Adrenal gland (tissue), 12 donors: Measurements from ENCODE around the gene AQP2. TPM values are rescaled to one million over a fixed set of nuclear protein-coding genes. Genes with fewer than 3 reads are reported as not detected.

Experiments used
- DNase-seq, 7 donors: peaks; one replicate each; pipeline ENCODE4 v3.0.0-alpha.2; 2019 to 2020
- H3K27ac ChIP-seq, 5 donors: fragments of 200-600 bp; sonication (generic) in 4 of 5; 1 replicate in 3 of 5; 2 replicates in 2 of 5; pipeline versions ENCODE4 v1.5.1 to v1.8.0; 2016 to 2020; ENCODE audit warnings: mild to moderate bottlenecking in 1 of 5
- H3K27me3 ChIP-seq: fragments of 200-600 bp; 2 replicates; pipeline ENCODE4 v1.8.0; 2021
- H3K36me3 ChIP-seq, 2 donors: fragments of 200-600 bp; replicated peaks in 1 of 2; 1 replicate in 1 of 2; 2 replicates in 1 of 2; pipeline versions ENCODE4 v1.5.1 to v1.8.0; 2018 to 2022
- H3K4me1 ChIP-seq, 2 donors: fragments of 200-600 bp; replicated peaks in 1 of 2; 1 replicate in 1 of 2; 2 replicates in 1 of 2; pipeline versions ENCODE4 v1.5.1 to v1.8.0; 2018 to 2021
- H3K4me3 ChIP-seq, 4 donors: fragments of 200-600 bp; sonication (generic) in 3 of 4; one replicate each; pipeline ENCODE4 v1.5.1; 2016 to 2018
- H3K9me3 ChIP-seq, 3 donors: fragments of 200-600 bp; sonication (generic) in 1 of 3; replicated peaks in 1 of 3; 1 replicate in 2 of 3; 2 replicates in 1 of 3; pipeline versions ENCODE4 v1.5.1 to v1.8.0; 2016 to 2021
- CTCF ChIP-seq, 6 experiments: fragments of 450-650 bp in 4 of 6; fragments of 200-600 bp in 2 of 6; sonication (generic) in 1 of 6; IDR thresholded peaks; 1 replicate in 5 of 6; 2 replicates in 1 of 6; pipeline versions ENCODE4 v1.5.1 to v1.8.0; 2016 to 2021; ENCODE audit warnings: antibody characterized with exemption in 6 of 6, mild to moderate bottlenecking in 2 of 6, moderate library complexity in 1 of 6
- POLR2A ChIP-seq, 2 donors: fragments of 450-650 bp; IDR thresholded peaks; one replicate each; pipeline ENCODE4 v1.6.1; 2017; ENCODE audit warnings: antibody characterized with exemption in 2 of 2, mild to moderate bottlenecking in 2 of 2, moderate library complexity in 1 of 2
- WGBS, 4 donors: extraction: QIAGEN DNeasy Blood & Tissue Kit in 2 of 4; methylation state at CpG; one replicate each; pipeline versions ENCODE4 v1.1.5 to v1.1.7; 2013 to 2017; 5-methylcytosine and 5-hydroxymethylcytosine counted together
- intact Hi-C, 2 donors: fragments of 100-400 bp; cut with DNase I; formaldehyde crosslinking; loops; one replicate each; pipeline versions ENCODE4 v1.14.1 to v1.15.0; 2022 to 2023
- polyA plus RNA-seq, 3 donors: library from polyadenylated mRNA; stranded (reverse); fragments of 200-250 nt in 2 of 3; fragments of 350-450 nt in 1 of 3; fragmentation: Illumina TruSeq in 1 of 3; extraction: RNeasy Lipid Tissue Mini Kit (QIAGEN cat#74804) in 1 of 3; gene quantifications; one replicate each; pipeline ENCODE4 v1.2.3, GENCODE V29; 2013 to 2014
- total RNA-seq, 9 donors: library from RNA; depleted of rRNA in 4 of 9; stranded (reverse); fragments of >200 nt in 4 of 9; fragments of 120-200 nt in 1 of 9; fragmentation: NEBNext Ultra II Directional in 1 of 9; extraction: Animal tissue kit (Norgen Biotek cat#: 25700) in 1 of 9; gene quantifications; one replicate each; pipeline versions ENCODE4 v1.1.0 to v1.2.4, GENCODE V29; 2013 to 2023
- donor health status: healthy with polysubstance abuse.
- donor health status: Bipolar disorder and iron deficiency.
- donor health status: DM: yes; HTN: yes; CAD: no.
- donor health status: DM: no; HTN: no; CAD: no.
- donor health status: DM: no; HTN: no; CAD: no.
- donor health status: DM: yes; HTN: yes; CAD: no.

AQP2 gene
- total and polyA plus RNA-seq, 12 donors: 0.10 to 81.0 (median 2.4) TPM; not detected in 1

DNA sequence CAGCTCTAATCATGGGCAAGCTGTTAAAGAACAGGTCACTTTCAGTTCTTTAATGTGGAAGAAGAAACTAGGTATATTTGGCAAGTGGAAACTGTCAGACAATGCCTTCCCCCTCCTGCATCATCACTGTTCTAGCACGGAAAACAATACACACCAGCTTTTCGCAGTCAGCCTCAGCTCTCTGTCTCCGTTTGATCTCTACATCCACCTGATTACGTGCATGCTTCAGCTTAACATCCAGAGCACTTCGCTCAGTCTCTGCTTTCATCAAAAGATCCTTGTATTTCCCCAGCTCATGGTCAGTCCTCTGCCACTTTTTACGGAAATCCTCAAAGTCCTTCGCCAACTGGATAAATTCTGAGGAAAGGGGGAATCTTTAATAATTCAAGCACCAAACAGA is 55.7 kb downstream of the AQP2 start:
- no peaks in the 10 kb centered on the region for H3K9me3 ChIP-seq
- H3K36me3 ChIP-seq: no peaks in the 10 kb centered on the region
- no peaks in the 10 kb centered on the region for H3K27me3 ChIP-seq
- no peaks in the 10 kb centered on the region for H3K4me1 ChIP-seq
- WGBS, 4 donors: 94 to 96% (median 95%) methylated on average over 7 of the region's 7 CpGs
- DNase-seq: no peak
- TF ChIP-seq POLR2A (IDR thresholded peaks at IDR 0.05): no peak
- TF ChIP-seq CTCF (IDR thresholded peaks at IDR 0.05): no peak
- H3K4me3 ChIP-seq: no peak overlapping the region
- intact Hi-C loops: no loop called here
- no peak overlapping the region for H3K27ac ChIP-seq

GRCh38 chr12:50006754-50007442 is 56.4 kb downstream of the AQP2 start:
- no peak for DNase-seq
- intact Hi-C loops: no loop called here
- Histone ChIP-seq H3K36me3 (no peaks in the 10 kb centered on the region), H3K27ac (no peak overlapping the region), H3K4me3 (no peak overlapping the region), H3K27me3 (no peaks in the 10 kb centered on the region), H3K4me1 (no peaks in the 10 kb centered on the region), H3K9me3 (no peaks in the 10 kb centered on the region)
- 90 to 95% (median 94%) methylated on average over 1 of the region's 1 CpG for WGBS, 4 donors
- no peak for TF ChIP-seq POLR2A (IDR thresholded peaks at IDR 0.05)
- no peak for TF ChIP-seq CTCF (IDR thresholded peaks at IDR 0.05)

Other genes starting within 250 kb of the AQP2 start
- gene FMNL3, start 243.3 kb upstream of the AQP2 start, total RNA-seq: 10 to 100 TPM in 8 of 9 donors, 1 to 10 TPM in 1; 7.7 to 24.1 (median 19.0) TPM
- 10 to 100 TPM in 1 of 3 donors, 1 to 10 TPM in 2; 4.7 to 11.5 (median 7.0) TPM for gene FMNL3, start 243.3 kb upstream of the AQP2 start, polyA plus RNA-seq
- gene TMBIM6, start 209.2 kb upstream of the AQP2 start, total RNA-seq: 100 to 1,000 TPM; 580 to 874 (median 762) TPM
- gene TMBIM6, start 209.2 kb upstream of the AQP2 start, polyA plus RNA-seq: 100 to 1,000 TPM; 134 to 769 (median 249) TPM
- 10 to 100 TPM; 16.4 to 58.2 (median 38.6) TPM for gene NCKAP5L, start 122.3 kb upstream of the AQP2 start, total RNA-seq
- gene NCKAP5L, start 122.3 kb upstream of the AQP2 start, polyA plus RNA-seq: 100 to 1,000 TPM in 1 of 3 donors, 10 to 100 TPM in 1, 1 to 10 TPM in 1; 5.5 to 143 (median 38.2) TPM
- gene BCDIN3D, start 107.6 kb upstream of the AQP2 start, total RNA-seq: 1 to 10 TPM; 1.9 to 8.9 (median 4.9) TPM
- 1 to 10 TPM; 2.4 to 8.1 (median 3.4) TPM for gene BCDIN3D, start 107.6 kb upstream of the AQP2 start, polyA plus RNA-seq
- gene FAIM2, start 46.8 kb upstream of the AQP2 start, total RNA-seq: 10 to 100 TPM in 3 of 9 donors, 1 to 10 TPM in 5, under 1 TPM in 1; 0.35 to 46.1 (median 3.1) TPM
- gene FAIM2, start 46.8 kb upstream of the AQP2 start, polyA plus RNA-seq: 10 to 100 TPM; 13.4 to 50.8 (median 45.9) TPM
- gene AQP5, start 11.1 kb downstream of the AQP2 start, total RNA-seq: 1 to 10 TPM in 2 of 9 donors, under 1 TPM in 6, not detected in 1; 0.22 to 1.5 (median 0.48) TPM
- 1 to 10 TPM; 1.5 to 2.6 (median 1.6) TPM for gene AQP5, start 11.1 kb downstream of the AQP2 start, polyA plus RNA-seq
- gene AQP6, start 22.2 kb downstream of the AQP2 start, total RNA-seq: under 1 TPM in 2 of 9 donors, not detected in 7; 0.28 to 0.29 TPM
- gene AQP6, start 22.2 kb downstream of the AQP2 start, polyA plus RNA-seq: 1 to 10 TPM in 1 of 3 donors, under 1 TPM in 1, not detected in 1; 0.20 to 1.1 TPM
- 10 to 100 TPM in 2 of 9 donors, 1 to 10 TPM in 7; 5.0 to 28.4 (median 6.3) TPM for gene RACGAP1, start 74.8 kb downstream of the AQP2 start, total RNA-seq
- 1 to 10 TPM; 1.3 to 5.0 (median 3.1) TPM for gene RACGAP1, start 74.8 kb downstream of the AQP2 start, polyA plus RNA-seq
- gene ASIC1, start 106.9 kb downstream of the AQP2 start, total RNA-seq: 1 to 10 TPM in 2 of 9 donors, under 1 TPM in 6, not detected in 1; 0.65 to 1.2 (median 0.81) TPM
- gene ASIC1, start 106.9 kb downstream of the AQP2 start, polyA plus RNA-seq: 1 to 10 TPM in 1 of 3 donors, under 1 TPM in 2; 0.47 to 1.3 (median 0.71) TPM
- 10 to 100 TPM; 25.0 to 64.3 (median 49.6) TPM for gene SMARCD1, start 134.6 kb downstream of the AQP2 start, total RNA-seq
- 10 to 100 TPM; 22.9 to 65.0 (median 24.0) TPM for gene SMARCD1, start 134.6 kb downstream of the AQP2 start, polyA plus RNA-seq
- gene GPD1, start 153.3 kb downstream of the AQP2 start, total RNA-seq: 1 to 10 TPM in 7 of 9 donors, under 1 TPM in 2; 0.43 to 8.5 (median 2.5) TPM
- gene GPD1, start 153.3 kb downstream of the AQP2 start, polyA plus RNA-seq: 10 to 100 TPM in 1 of 3 donors, 1 to 10 TPM in 2; 2.1 to 36.9 (median 2.7) TPM
- 100 to 1,000 TPM in 5 of 9 donors, 10 to 100 TPM in 4; 61.2 to 150 (median 120) TPM for gene COX14, start 161.5 kb downstream of the AQP2 start, total RNA-seq
- 10 to 100 TPM; 78.8 to 98.5 (median 86.3) TPM for gene COX14, start 161.5 kb downstream of the AQP2 start, polyA plus RNA-seq
- gene CERS5, start 216.6 kb downstream of the AQP2 start, total RNA-seq: 10 to 100 TPM; 19.4 to 48.1 (median 36.8) TPM
- gene CERS5, start 216.6 kb downstream of the AQP2 start, polyA plus RNA-seq: 100 to 1,000 TPM in 1 of 3 donors, 10 to 100 TPM in 2; 35.8 to 110 (median 98.8) TPM